SU-DHL-6 (cell line): Measurements from ENCODE around the gene COX7B.
A peak's percentile ranks its signal among the peaks of the same experiment; 100 is the strongest.

Experiments used
- H2AFZ ChIP-seq: fragments of 200-600 bp; sonication (generic); 2 replicates; pipeline ENCODE4 v1.6.1; 2014; ENCODE audit warnings: low read depth, mild to moderate bottlenecking, moderate library complexity, mixed read lengths, antibody characterized with exemption, low read length; ENCODE audit not compliant: severe bottlenecking
- H3F3A ChIP-seq: fragments of 200-600 bp; shearing (Covaris generic); 2 replicates; pipeline ENCODE4 v1.6.0; 2016; ENCODE audit warnings: antibody characterized with exemption, mild to moderate bottlenecking; ENCODE audit not compliant: insufficient read depth
- H3K27ac ChIP-seq: fragments of 200-600 bp; sonication (generic); 2 replicates; pipeline ENCODE4 v1.5.1; 2016; ENCODE audit warnings: low read depth, mild to moderate bottlenecking, low read length, moderate library complexity, mixed read lengths
- H3K27me3 ChIP-seq: fragments of 200-600 bp; sonication (generic), shearing (Covaris generic); 2 replicates; pipeline ENCODE4 v1.6.0; 2014; ENCODE audit warnings: mild to moderate bottlenecking, low read length
- H3K36me3 ChIP-seq: fragments of 200-600 bp; sonication (generic); 2 replicates; pipeline ENCODE4 v1.6.1; 2014; ENCODE audit warnings: mild to moderate bottlenecking, low read length, mixed read lengths
- H3K4me2 ChIP-seq: fragments of 300-600, 200-600 bp; shearing (Covaris generic), sonication (generic); 2 replicates; pipeline ENCODE4 v1.6.0; 2014; ENCODE audit warnings: low read length, low read depth, mild to moderate bottlenecking; ENCODE audit not compliant: poor library complexity, severe bottlenecking
- H3K4me3 ChIP-seq: fragments of 200-600 bp; sonication (generic); 2 replicates; pipeline ENCODE4 v1.5.1; 2014; ENCODE audit warnings: antibody characterized with exemption, low read length, mild to moderate bottlenecking, mixed read lengths; ENCODE audit not compliant: insufficient read depth, poor library complexity, severe bottlenecking
- H3K79me2 ChIP-seq: fragments of 200-600 bp; sonication (generic); 2 replicates; pipeline ENCODE4 v1.6.1; 2014; ENCODE audit warnings: mild to moderate bottlenecking, low read length, moderate library complexity; ENCODE audit not compliant: insufficient read depth
- H3K9ac ChIP-seq: fragments of 200-600 bp; sonication (generic); 2 replicates; pipeline ENCODE4 v1.7.0; 2014; ENCODE audit warnings: mild to moderate bottlenecking, low read length
- H3K9me2 ChIP-seq: fragments of 200-600 bp; sonication (generic); replicated peaks from 2 replicates; pipeline ENCODE4 v1.6.1; 2014; ENCODE audit warnings: low read length; ENCODE audit not compliant: insufficient read depth
- H3K9me3 ChIP-seq: fragments of 200-600 bp; sonication (generic); 2 replicates; pipeline ENCODE4 v1.6.1; 2014; ENCODE audit warnings: low read length, mixed read lengths; ENCODE audit not compliant: insufficient read depth
- H4K20me1 ChIP-seq: fragments of 200-600 bp; sonication (generic); 2 replicates; pipeline ENCODE4 v1.6.1; 2014; ENCODE audit warnings: low read depth, mild to moderate bottlenecking, antibody characterized with exemption, low read length, moderate library complexity, mixed read lengths
- EZH2phosphoT487 ChIP-seq: fragments of 200-600 bp; sonication (generic), shearing (Covaris generic); conservative IDR thresholded peaks from 2 replicates; pipeline ENCODE4 v1.6.1; 2018; ENCODE audit warnings: mild to moderate bottlenecking, antibody characterized with exemption, low read length, moderate library complexity, mixed read lengths
- TF ChIP-seq, protein P1 (sequence below): fragments of 200-600 bp; sonication (generic); IDR thresholded peaks from one replicate; pipeline ENCODE4 v1.5.1; 2017; ENCODE audit warnings: antibody characterized with exemption, mild to moderate bottlenecking, low read length, moderate library complexity; ENCODE audit not compliant: insufficient read depth, poor library complexity, severe bottlenecking

COX7B gene

DNA sequence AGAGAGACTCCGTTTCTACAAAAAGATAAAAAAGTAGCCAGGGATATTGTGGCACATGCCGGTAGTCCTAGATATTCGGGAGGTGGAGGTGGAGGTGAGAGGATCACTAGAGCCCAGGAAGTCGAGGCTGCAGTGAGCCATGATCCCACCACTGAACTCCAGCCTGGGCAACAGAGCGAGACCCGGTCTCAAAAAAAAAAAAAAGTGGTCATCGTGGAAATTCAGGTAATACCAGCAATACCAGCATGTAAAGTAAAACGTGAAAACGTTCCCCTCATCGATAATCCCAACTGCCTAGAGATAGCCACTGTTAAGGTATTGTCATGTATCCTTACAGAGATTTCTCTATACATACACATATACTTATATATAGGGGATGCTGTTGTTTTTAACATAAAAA lies 5.6 kb upstream of the COX7B start:
- peaks cover 52% of the 10 kb centered on the region for H3K79me2 ChIP-seq
- H3K9ac ChIP-seq, result peak overlapping the region; percentile 77

DNA sequence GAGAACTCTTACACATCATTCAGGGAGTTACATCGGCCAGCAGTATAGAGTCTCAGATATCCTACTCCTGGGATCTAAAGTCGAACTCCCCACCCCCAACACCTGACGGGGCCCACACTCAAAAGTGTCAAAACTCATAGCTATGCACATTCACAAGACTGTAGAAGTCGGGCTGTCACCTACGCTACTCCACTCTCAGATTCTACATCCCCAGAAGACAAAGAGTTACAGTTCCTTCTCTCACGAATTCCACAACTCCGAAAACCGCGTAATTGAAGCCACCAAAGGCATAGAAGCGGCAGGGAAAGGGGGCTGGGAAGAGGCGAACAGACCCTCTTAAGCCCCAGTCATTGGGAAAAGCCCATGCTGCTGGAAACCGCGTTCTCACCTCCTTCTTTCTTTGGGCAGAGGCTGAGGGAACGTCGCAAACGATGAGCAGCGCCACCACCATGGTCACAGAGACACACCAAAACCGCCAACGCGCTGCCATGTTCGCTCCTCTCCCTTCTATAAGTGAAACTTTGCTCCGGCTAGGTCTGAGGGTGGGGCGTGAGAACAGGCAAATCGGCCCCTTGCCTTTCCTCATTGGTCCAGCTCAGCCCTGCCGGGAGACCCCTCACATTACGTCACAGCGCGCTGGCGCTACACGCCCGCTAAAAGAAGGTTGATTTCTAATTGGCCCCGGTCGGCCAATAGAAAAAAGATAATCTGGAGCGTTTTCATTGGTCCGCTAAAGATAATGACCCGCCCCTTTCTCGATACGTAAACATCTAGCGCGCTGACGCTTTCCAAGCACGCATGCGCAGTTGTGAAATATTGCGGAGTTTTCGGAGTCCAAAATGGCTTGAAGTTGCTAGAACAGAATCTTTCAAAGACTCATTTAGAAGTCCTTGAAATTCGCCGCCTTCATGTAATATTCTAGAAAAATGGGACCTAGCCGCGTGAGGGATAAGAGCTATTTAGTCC lies 4.1 kb upstream of the COX7B start, which contains the start of gene MAGT1:
Gene MAGT1 (minus strand): TSS at position 515 of the 966 bp plus-strand sequence. CDS start 25 bp downstream, at position 490.
- peaks cover 55% of the 10 kb centered on the region for H3K79me2 ChIP-seq
- H2AFZ ChIP-seq, result peak within 1 kb of the TSS; percentile 71
- peak within 1 kb of the TSS; percentile 96 for H3K4me2 ChIP-seq
- no peaks in the 10 kb centered on the region for H3K9me2 ChIP-seq
- peaks cover 11% of the 10 kb centered on the region; the same call in 1 of the 2 replicates for H3F3A ChIP-seq
- H3K27me3 ChIP-seq, result no peaks in the 10 kb centered on the region
- H3K27ac ChIP-seq, result peak within 1 kb of the TSS; percentile 77
- H3K9ac ChIP-seq, result peak within 1 kb of the TSS; percentile 77
- H4K20me1 ChIP-seq, result no peaks in the 10 kb centered on the region
- TF ChIP-seq, protein P1, sequence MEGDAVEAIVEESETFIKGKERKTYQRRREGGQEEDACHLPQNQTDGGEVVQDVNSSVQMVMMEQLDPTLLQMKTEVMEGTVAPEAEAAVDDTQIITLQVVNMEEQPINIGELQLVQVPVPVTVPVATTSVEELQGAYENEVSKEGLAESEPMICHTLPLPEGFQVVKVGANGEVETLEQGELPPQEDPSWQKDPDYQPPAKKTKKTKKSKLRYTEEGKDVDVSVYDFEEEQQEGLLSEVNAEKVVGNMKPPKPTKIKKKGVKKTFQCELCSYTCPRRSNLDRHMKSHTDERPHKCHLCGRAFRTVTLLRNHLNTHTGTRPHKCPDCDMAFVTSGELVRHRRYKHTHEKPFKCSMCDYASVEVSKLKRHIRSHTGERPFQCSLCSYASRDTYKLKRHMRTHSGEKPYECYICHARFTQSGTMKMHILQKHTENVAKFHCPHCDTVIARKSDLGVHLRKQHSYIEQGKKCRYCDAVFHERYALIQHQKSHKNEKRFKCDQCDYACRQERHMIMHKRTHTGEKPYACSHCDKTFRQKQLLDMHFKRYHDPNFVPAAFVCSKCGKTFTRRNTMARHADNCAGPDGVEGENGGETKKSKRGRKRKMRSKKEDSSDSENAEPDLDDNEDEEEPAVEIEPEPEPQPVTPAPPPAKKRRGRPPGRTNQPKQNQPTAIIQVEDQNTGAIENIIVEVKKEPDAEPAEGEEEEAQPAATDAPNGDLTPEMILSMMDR, result no peak
- no peak for TF ChIP-seq EZH2phosphoT487
- H3K4me3 ChIP-seq, result peak within 1 kb of the TSS; percentile 86
- no peaks in the 10 kb centered on the region for H3K9me3 ChIP-seq
- no peaks in the 10 kb centered on the region for H3K36me3 ChIP-seq

More for the DNA sequence above, 5.6 kb upstream of the COX7B start:
- Histone ChIP-seq H3K27me3 (no peaks in the 10 kb centered on the region), H3K27ac (no peak overlapping the region), H3K4me3 (peak overlapping the region; percentile 86), H3K36me3 (no peaks in the 10 kb centered on the region), H3K4me2 (peak overlapping the region; percentile 96), H2AFZ (no peak overlapping the region), H3K9me2 (no peaks in the 10 kb centered on the region), H4K20me1 (no peaks in the 10 kb centered on the region), H3F3A (peaks cover 11% of the 10 kb centered on the region; the same call in 1 of the 2 replicates), H3K9me3 (no peaks in the 10 kb centered on the region)
- TF ChIP-seq, protein P1, result no peak
- no peak for TF ChIP-seq EZH2phosphoT487

DNA sequence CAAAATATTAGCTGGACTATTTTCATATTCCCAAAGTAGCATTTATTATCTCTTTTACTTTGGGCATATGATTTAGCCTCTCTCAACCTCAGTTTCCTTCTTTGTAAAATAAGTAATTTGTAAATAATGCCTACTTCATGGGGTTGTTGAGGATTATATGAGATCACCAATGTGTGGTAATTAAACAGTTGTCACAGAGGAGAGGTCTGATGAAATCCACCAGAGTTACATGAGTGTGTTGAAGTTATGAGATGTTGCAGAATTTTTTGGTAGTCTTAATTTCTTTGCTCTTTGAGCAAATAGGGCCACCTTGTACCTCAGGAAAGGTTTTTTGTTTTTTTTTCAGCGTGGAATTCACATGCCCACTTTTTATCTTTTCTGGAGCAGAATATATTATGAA lies 1.4 kb downstream of the COX7B start:
- Histone ChIP-seq H3K79me2 (peaks cover 32% of the 10 kb centered on the region), H4K20me1 (no peaks in the 10 kb centered on the region), H3K27ac (peak overlapping the region; percentile 40; the same call in 1 of the 2 replicates), H3K9ac (peak overlapping the region; percentile 80), H3K4me2 (peak overlapping the region; percentile 95), H3K4me3 (peak overlapping the region; percentile 79), H3K9me2 (no peaks in the 10 kb centered on the region), H3K27me3 (no peaks in the 10 kb centered on the region), H3F3A (peaks cover 11% of the 10 kb centered on the region; the same call in 1 of the 2 replicates), H2AFZ (no peak overlapping the region), H3K9me3 (no peaks in the 10 kb centered on the region), H3K36me3 (0 out of 2 replicates have a peak, but pooled peaks cover 7% of the 10 kb centered on the region)
- TF ChIP-seq EZH2phosphoT487, result no peak
- TF ChIP-seq, protein P1, result no peak
